VCaP (cell line): ENCODE results near the gene GPM6B.

Experiments used
- H3K27ac ChIP-seq: fragments of 450-650 bp; 2 replicates; pipeline ENCODE4 v1.5.1; 2017
- TF ChIP-seq, protein P1 (sequence below): fragments of 450-650 bp; conservative IDR thresholded peaks from 2 replicates; pipeline ENCODE4 v1.5.1; 2017; ENCODE audit warnings: mild to moderate bottlenecking, moderate library complexity

GPM6B gene

DNA sequence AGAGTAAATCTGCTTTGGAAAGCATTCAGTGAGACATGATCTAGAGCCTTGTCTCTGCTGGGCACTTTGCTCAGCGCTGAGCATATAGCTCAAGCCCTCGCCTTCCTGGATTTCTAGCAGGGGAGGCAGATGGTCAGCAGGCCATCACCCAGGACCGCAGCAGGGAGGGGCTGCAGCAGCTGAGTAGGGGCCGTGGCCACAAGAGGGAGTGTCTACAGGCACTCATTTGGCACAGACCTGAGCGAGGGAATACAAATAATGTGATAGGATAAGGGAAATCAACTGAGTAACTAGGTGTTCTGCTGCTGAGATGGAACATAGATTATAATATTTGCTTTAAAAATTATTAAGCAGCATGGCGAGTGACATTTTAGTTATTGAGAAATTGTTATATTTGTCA, 52.1 kb downstream of the GPM6B start:
- H3K27ac ChIP-seq: peak overlapping the region; percentile 69
- TF ChIP-seq, protein P1, sequence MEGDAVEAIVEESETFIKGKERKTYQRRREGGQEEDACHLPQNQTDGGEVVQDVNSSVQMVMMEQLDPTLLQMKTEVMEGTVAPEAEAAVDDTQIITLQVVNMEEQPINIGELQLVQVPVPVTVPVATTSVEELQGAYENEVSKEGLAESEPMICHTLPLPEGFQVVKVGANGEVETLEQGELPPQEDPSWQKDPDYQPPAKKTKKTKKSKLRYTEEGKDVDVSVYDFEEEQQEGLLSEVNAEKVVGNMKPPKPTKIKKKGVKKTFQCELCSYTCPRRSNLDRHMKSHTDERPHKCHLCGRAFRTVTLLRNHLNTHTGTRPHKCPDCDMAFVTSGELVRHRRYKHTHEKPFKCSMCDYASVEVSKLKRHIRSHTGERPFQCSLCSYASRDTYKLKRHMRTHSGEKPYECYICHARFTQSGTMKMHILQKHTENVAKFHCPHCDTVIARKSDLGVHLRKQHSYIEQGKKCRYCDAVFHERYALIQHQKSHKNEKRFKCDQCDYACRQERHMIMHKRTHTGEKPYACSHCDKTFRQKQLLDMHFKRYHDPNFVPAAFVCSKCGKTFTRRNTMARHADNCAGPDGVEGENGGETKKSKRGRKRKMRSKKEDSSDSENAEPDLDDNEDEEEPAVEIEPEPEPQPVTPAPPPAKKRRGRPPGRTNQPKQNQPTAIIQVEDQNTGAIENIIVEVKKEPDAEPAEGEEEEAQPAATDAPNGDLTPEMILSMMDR: peak; percentile 71

DNA sequence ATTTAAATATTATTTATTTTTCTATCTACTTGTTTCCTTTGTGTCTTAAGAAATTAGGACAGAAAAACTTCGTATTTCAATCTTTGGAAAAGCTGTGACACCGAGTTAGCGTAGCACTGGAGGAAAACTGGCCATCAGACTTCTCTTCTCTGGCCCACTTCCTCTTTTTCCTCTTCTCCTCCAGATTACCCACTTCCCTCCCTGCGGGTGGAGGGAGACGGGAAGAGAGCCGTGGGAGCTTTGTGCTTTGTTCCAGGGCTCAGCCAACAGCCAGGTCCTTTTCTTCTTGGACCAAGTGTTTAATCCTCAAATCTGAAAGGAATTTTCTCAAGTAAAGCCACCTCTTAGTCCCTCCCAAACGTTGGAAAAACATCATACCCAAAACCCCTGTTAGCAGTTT, 52.6 kb downstream of the GPM6B start:
- peak overlapping the region; percentile 69 for H3K27ac ChIP-seq

DNA sequence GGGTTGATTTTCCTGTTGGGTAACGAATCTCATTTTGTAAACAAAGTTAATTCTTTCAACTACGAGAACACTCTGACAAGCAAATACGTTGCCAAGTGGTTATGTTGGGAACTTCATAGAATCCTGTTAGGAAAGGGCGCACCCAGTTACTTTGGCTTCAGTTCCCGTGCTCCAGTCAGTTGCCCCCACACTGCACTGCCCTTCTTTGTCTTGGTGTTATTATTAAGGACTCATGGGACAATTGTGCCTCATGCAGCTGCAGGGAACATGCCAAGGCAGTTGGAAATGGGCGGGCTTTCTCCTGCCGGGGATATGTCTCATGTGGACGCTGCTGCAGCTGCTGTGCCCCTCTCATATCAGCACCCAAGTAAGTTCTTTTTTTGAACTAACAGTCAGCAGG, 53.4 kb downstream of the GPM6B start:
- H3K27ac ChIP-seq: peak overlapping the region; percentile 69
- TF ChIP-seq, protein P1: no peak; the same call in 1 of the 2 replicates

More for the DNA sequence above, 52.6 kb downstream of the GPM6B start:
- TF ChIP-seq, protein P1: no peak

DNA sequence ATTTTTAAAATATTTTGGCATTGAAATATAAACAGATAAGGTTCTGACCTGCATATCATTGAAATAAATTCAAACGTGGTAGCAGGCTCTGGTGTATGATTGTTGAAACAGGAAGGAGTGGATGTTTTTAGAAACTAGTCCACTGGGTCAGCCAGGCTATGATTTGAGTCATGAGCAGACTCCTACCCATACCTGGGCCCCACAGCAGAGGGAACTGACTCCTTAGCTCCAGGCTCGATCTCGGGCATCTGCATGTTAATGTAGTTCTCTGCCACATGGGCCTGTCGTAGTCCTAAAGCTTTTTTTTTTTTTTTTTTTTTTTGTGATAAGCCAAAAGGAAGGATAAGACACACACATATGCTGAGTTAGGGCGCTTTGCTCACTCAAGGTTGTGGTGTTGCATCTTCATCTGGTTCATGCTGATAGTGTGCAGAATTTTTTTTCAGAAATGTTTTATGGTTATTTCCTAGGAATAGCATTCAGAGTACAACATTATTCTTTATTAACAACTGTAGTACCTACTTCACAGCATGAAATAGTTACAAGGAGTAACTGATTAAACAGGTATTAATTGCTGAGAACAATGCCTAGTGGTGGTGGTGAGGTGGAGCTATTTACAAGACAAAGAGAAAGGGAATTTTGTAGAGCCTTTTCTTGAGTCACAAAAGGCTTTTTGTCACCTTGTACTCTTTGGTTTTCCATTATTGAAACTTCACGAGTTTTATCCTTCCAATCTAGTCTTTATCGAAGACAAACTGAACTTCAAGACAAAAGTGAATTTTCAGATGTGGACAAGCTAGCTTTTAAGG, 55.1 kb downstream of the GPM6B start:
- no peak overlapping the region for H3K27ac ChIP-seq

DNA sequence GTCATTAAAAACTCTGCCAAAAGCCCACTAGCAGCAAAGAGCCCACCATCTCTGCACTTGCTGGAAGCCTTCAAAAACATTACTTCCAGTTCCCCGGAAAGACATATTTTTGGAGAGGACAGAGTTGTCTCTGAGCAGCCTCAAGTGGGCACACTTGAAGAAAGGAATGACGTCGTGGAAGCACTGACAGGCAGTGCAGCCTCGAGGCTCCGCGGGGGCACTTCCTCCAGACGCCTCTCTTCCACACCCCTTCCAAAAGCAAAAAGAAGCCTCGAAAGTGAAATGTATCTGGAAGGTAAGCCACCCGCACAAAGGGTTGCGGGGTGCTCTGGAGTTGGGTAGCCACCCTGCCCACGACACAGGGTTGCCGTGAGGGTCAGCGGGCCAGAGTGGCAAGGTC, 56.5 kb downstream of the GPM6B start:
- TF ChIP-seq, protein P1: no peak
- H3K27ac ChIP-seq: no peak overlapping the region

More for the DNA sequence above, 55.1 kb downstream of the GPM6B start:
- TF ChIP-seq, protein P1: no peak

DNA sequence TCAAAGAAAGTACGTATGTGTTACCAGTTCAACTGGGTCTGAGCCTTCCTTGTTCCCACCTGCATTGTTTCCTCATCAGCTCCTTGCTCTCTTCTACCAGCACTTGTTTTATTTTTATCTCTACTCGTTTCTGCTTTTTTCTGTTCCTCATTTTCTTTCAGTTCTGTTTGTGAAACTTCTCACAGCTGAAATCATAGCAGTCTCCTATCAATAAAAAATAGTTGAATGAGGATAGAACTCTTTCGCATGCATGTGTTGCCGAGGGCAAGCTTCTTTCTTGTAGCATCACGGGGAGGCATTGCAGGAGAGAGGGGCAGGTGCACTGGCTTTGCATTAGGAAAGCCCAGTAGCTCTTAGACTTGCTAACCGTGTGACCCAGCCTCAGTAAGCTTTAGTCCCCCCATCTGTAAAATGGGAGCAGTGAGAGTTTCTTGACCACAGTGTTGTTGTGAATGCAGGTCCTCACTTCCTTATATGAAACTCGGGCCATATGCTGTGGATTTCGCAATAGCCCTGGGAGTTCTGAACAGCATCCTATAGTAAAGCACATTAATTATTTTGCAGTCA, 57.7 kb downstream of the GPM6B start:
- TF ChIP-seq, protein P1: no peak
- peak overlapping the region; percentile 68 for H3K27ac ChIP-seq

DNA sequence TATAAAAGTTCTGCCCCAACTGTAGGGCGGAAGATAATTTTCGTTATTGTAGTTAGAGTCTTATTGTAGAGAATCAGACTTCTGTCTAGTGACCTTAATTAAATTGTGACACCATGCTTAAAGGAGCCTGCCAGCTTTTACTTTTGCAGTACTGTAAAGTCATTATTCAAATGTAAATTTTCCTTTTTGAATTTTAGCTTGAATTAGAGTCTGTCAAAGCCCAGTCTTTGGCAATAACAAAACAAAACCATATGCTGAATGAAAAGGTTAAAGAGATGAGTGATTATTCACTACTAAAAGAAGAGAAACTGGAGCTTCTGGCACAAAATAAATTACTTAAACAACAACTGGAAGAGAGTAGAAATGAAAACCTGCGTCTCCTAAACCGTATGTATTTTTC, 60.5 kb downstream of the GPM6B start:
- peak overlapping the region; percentile 68 for H3K27ac ChIP-seq
- TF ChIP-seq, protein P1: no peak
